NCI-H446 treated with DMSO at 0.1 percent for 48 hours (cell line): ENCODE measurements around the gene C10orf67.
"Not testable (repeated sequence)": the region's sequence is repeated elsewhere in the genome, so short reads cannot be mapped to it uniquely, and the experiment has no call there.

Experiments
- DNase-seq: peaks from one replicate; lab custom pipeline; 2025; lab: John Stamatoyannopoulos, UW

Gene C10orf67

GRCh38 chr10:23362069-23362830 is 17.7 kb upstream of the C10orf67 start:
- DNase-seq = no peak

GRCh38 chr10:23361665-23362064 is 17.1 kb upstream of the C10orf67 start:
- DNase-seq = no peak

- DNase-seq = no peak
These were observed 15.2 kb upstream of the C10orf67 start for GRCh38 chr10:23359692-23360380.

GRCh38 chr10:23358357-23358756 is 13.8 kb upstream of the C10orf67 start:
- DNase-seq = no peak

GRCh38 chr10:23354630-23355279 is 10.2 kb upstream of the C10orf67 start:
- DNase-seq = no peak

- DNase-seq = no peak
These were observed 7.4 kb upstream of the C10orf67 start for GRCh38 chr10:23351926-23352519.

GRCh38 chr10:23350706-23351105 is 6.1 kb upstream of the C10orf67 start:
- not testable (repeated sequence) for DNase-seq

- no peak for DNase-seq
These were observed 1.3 kb upstream of the C10orf67 start for GRCh38 chr10:23345861-23346260.

GRCh38 chr10:23343591-23344240 is 881 bp downstream of the C10orf67 start:
- no peak for DNase-seq

GRCh38 chr10:23342213-23342884 is 2.2 kb downstream of the C10orf67 start:
- DNase-seq = no peak

GRCh38 chr10:23341004-23341403 is 3.6 kb downstream of the C10orf67 start:
- DNase-seq = no peak

- no peak for DNase-seq
These were observed 4.2 kb downstream of the C10orf67 start for GRCh38 chr10:23340354-23340753.

- DNase-seq = no peak
These were observed 5.7 kb downstream of the C10orf67 start for GRCh38 chr10:23338886-23339285.

- DNase-seq = no peak
These were observed 6.3 kb downstream of the C10orf67 start for GRCh38 chr10:23338155-23338828.

GRCh38 chr10:23337616-23338015 is 7.0 kb downstream of the C10orf67 start:
- no peak for DNase-seq

GRCh38 chr10:23331567-23332301 is 12.9 kb downstream of the C10orf67 start:
- DNase-seq = no peak

- no peak for DNase-seq
These were observed 13.6 kb downstream of the C10orf67 start for GRCh38 chr10:23330948-23331347.

GRCh38 chr10:23326544-23327307 is 17.9 kb downstream of the C10orf67 start:
- DNase-seq = no peak

GRCh38 chr10:23325132-23325531 is 19.5 kb downstream of the C10orf67 start:
- no peak for DNase-seq
